CD14-positive monocyte (primary cell): ENCODE results near the gene RAET1E. TPM values are rescaled to one million over a fixed set of nuclear protein-coding genes. Genes with fewer than 3 reads are reported as not detected.

Experiments
- DNase-seq, 3 donors: peaks; one replicate each; pipeline ENCODE4 v3.0.0-alpha.2; 2011 to 2022
- H2AFZ ChIP-seq: 2 replicates; pipeline ENCODE4 v1.6.0; 2012; ENCODE audit warnings: mild to moderate bottlenecking, low read depth, low read length, inconsistent platforms; ENCODE audit not compliant: insufficient read depth, poor library complexity, severe bottlenecking
- H3K27ac ChIP-seq, 2 donors: 1 replicate in 1 of 2; 2 replicates in 1 of 2; pipeline ENCODE4 v1.5.1; 2012 to 2013; ENCODE audit warnings: low read length in 2 of 2, control low read depth in 1 of 2, inconsistent platforms in 1 of 2, low read depth in 1 of 2, mild to moderate bottlenecking in 1 of 2
- H3K27me3 ChIP-seq, 2 donors: one replicate each; pipeline versions ENCODE4 v1.6.0 to v1.6.1; 2011 to 2013; ENCODE audit warnings: low read length in 2 of 2; ENCODE audit not compliant: control insufficient read depth in 2 of 2, insufficient read depth in 2 of 2
- H3K36me3 ChIP-seq, 2 donors: replicated peaks in 1 of 2; 1 replicate in 1 of 2; 2 replicates in 1 of 2; pipeline versions ENCODE4 v1.5.1 to v1.6.1; 2012 to 2013; ENCODE audit warnings: low read length in 2 of 2, control low read depth in 1 of 2, inconsistent platforms in 1 of 2, mild to moderate bottlenecking in 1 of 2; ENCODE audit not compliant: insufficient read depth in 2 of 2, control insufficient read depth in 1 of 2
- H3K4me1 ChIP-seq, 2 donors: 1 replicate in 1 of 2; 2 replicates in 1 of 2; pipeline versions ENCODE4 v1.5.1 to v1.6.1; 2012 to 2013; ENCODE audit warnings: low read length in 2 of 2, control low read depth in 1 of 2, inconsistent platforms in 1 of 2, mild to moderate bottlenecking in 1 of 2, moderate library complexity in 1 of 2; ENCODE audit not compliant: insufficient read depth in 2 of 2, control insufficient read depth in 1 of 2
- H3K4me2 ChIP-seq: replicated peaks from 2 replicates; pipeline ENCODE3; 2012; ENCODE audit warnings: low read length, moderate library complexity, mild to moderate bottlenecking; ENCODE audit not compliant: poor library complexity, severe bottlenecking; ENCODE audit errors: extremely low read depth
- H3K4me3 ChIP-seq, 3 experiments: fragments of 200-600 bp in 1 of 3; sonication (generic) in 1 of 3; replicated peaks in 1 of 3; 1 replicate in 2 of 3; 2 replicates in 1 of 3; pipeline ENCODE4 v1.5.1; 2011 to 2013; ENCODE audit warnings: low read length in 3 of 3, mild to moderate bottlenecking in 3 of 3, control low read depth in 2 of 3, low read depth in 2 of 3, inconsistent platforms in 1 of 3, moderate library complexity in 1 of 3
- H3K79me2 ChIP-seq: 2 replicates; pipeline ENCODE4 v1.6.0; 2012; ENCODE audit warnings: mild to moderate bottlenecking, control low read depth, inconsistent platforms, low read length, moderate library complexity; ENCODE audit not compliant: insufficient read depth
- H3K9ac ChIP-seq: 2 replicates; pipeline ENCODE4 v1.6.0; 2017; ENCODE audit warnings: low read length, mild to moderate bottlenecking; ENCODE audit not compliant: insufficient read depth, poor library complexity, severe bottlenecking
- H3K9me3 ChIP-seq, 2 donors: replicated peaks in 1 of 2; 1 replicate in 1 of 2; 2 replicates in 1 of 2; pipeline versions ENCODE4 v1.5.1 to v1.6.1; 2012 to 2013; ENCODE audit warnings: low read length in 2 of 2, control low read depth in 1 of 2; ENCODE audit not compliant: control insufficient read depth in 1 of 2, insufficient read depth in 1 of 2
- H4K20me1 ChIP-seq: 2 replicates; pipeline ENCODE4 v1.6.0; 2012; ENCODE audit warnings: mild to moderate bottlenecking, low read length, control low read depth, moderate library complexity; ENCODE audit not compliant: insufficient read depth
- H3K27ac Mint-ChIP-seq, 7 donors: one replicate each; pipeline ENCODE4 v1.8.0; 2020; ENCODE audit warnings: mild to moderate bottlenecking in 7 of 7, mixed read lengths in 7 of 7, moderate library complexity in 6 of 7, inconsistent platforms in 2 of 7
- H3K27me3 Mint-ChIP-seq, 3 donors: one replicate each; pipeline ENCODE4 v1.8.0; 2021 to 2022; ENCODE audit warnings: low read depth in 3 of 3, mild to moderate bottlenecking in 3 of 3, mixed read lengths in 3 of 3, moderate library complexity in 3 of 3, inconsistent platforms in 1 of 3
- H3K36me3 Mint-ChIP-seq, 2 donors: one replicate each; pipeline ENCODE4 v1.8.0; 2020; ENCODE audit warnings: mixed read lengths in 2 of 2, inconsistent platforms in 1 of 2, mild to moderate bottlenecking in 1 of 2
- H3K4me1 Mint-ChIP-seq: one replicate; pipeline ENCODE4 v1.8.0; 2020; ENCODE audit warnings: mild to moderate bottlenecking, mixed read lengths
- H3K4me3 Mint-ChIP-seq, 2 donors: one replicate each; pipeline ENCODE4 v1.8.0; 2020; ENCODE audit warnings: mild to moderate bottlenecking in 2 of 2, mixed read lengths in 2 of 2, moderate library complexity in 1 of 2
- H3K9me3 Mint-ChIP-seq, 7 donors: one replicate each; pipeline ENCODE4 v1.8.0; 2020 to 2022; ENCODE audit warnings: mixed read lengths in 7 of 7, mild to moderate bottlenecking in 6 of 7, moderate library complexity in 6 of 7, inconsistent platforms in 2 of 7
- WGBS: methylation state at CpG from one replicate; pipeline ENCODE4 v1.1.5; 2013; ENCODE audit warnings: missing lambda C conversion rate; ENCODE audit not compliant: insufficient coverage; 5-methylcytosine and 5-hydroxymethylcytosine counted together
- intact Hi-C, 2 donors: fragments of 100-400 bp; cut with micrococcal nuclease; formaldehyde crosslinking; loops; one replicate each; pipeline versions ENCODE4 v1.15.0 to v1.15.1; 2023
- polyA plus RNA-seq, 3 donors: library from polyadenylated mRNA; depleted of rRNA in 1 of 3; unstranded in 2 of 3; stranded (reverse) in 1 of 3; fragments of 300-500 nt in 2 of 3; fragments of >200 nt in 1 of 3; fragmentation: Illumina TruSeq in 2 of 3; gene quantifications; 1 replicate in 2 of 3; 2 replicates in 1 of 3; pipeline ENCODE4 v1.2.3, GENCODE V29; 2012 to 2021
- TF ChIP-seq, protein P1 (sequence below): fragments of 200-600 bp; IDR thresholded peaks from one replicate; pipeline ENCODE4 v1.8.0; 2022; ENCODE audit warnings: antibody characterized with exemption, mild to moderate bottlenecking

The RAET1E gene
- polyA plus RNA-seq, 3 donors, result not detected

DNA sequence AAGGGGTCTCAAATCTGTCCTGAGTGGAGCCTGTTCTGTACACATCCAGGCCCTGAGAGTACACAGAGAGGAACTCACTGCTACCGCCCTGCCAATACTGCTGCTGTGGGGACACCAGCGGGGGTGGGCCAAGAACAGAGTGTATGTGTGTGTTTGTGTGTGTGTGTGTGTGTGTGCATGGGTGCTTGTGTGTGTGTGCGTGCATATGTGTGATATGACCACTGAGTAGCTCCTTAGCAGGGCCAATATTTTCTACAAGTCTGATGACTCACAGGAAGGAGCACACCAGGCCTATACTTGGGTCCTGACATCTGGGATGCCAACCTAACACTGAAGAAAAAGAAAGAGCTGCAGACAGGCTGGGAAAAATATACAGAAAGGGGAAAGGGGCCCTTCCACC lies 1.4 kb downstream of the RAET1E start:
- no peaks in the 10 kb centered on the region for H4K20me1 ChIP-seq
- no peak overlapping the region for H3K4me2 ChIP-seq
- no peak overlapping the region for H3K4me3 ChIP-seq
- Mint-ChIP-seq H3K36me3 (no peaks in the 10 kb centered on the region), H3K27me3 (peaks cover 0 to 7% (median 4%) of the 10 kb centered on the region in 3 donors), H3K9me3 (peaks cover 0 to 3% (median 0%) of the 10 kb centered on the region in 7 donors), H3K4me1 (peaks cover 15% of the 10 kb centered on the region), H3K27ac (no peak overlapping the region), H3K4me3 (no peak overlapping the region)
- DNase-seq, result no peak
- WGBS, result 75% methylated on average over 2 of the region's 3 CpGs
- H3K9ac ChIP-seq, result no peak overlapping the region
- H2AFZ ChIP-seq, result no peak overlapping the region
- H3K36me3 ChIP-seq, result no peaks in the 10 kb centered on the region
- no peak overlapping the region for H3K27ac ChIP-seq
- no peaks in the 10 kb centered on the region for H3K9me3 ChIP-seq
- H3K27me3 ChIP-seq, result no peaks in the 10 kb centered on the region
- H3K4me1 ChIP-seq, result peaks cover 0 to 18% of the 10 kb centered on the region in 2 donors
- TF ChIP-seq, protein P1, sequence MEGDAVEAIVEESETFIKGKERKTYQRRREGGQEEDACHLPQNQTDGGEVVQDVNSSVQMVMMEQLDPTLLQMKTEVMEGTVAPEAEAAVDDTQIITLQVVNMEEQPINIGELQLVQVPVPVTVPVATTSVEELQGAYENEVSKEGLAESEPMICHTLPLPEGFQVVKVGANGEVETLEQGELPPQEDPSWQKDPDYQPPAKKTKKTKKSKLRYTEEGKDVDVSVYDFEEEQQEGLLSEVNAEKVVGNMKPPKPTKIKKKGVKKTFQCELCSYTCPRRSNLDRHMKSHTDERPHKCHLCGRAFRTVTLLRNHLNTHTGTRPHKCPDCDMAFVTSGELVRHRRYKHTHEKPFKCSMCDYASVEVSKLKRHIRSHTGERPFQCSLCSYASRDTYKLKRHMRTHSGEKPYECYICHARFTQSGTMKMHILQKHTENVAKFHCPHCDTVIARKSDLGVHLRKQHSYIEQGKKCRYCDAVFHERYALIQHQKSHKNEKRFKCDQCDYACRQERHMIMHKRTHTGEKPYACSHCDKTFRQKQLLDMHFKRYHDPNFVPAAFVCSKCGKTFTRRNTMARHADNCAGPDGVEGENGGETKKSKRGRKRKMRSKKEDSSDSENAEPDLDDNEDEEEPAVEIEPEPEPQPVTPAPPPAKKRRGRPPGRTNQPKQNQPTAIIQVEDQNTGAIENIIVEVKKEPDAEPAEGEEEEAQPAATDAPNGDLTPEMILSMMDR, result no peak
- no peaks in the 10 kb centered on the region for H3K79me2 ChIP-seq
- intact Hi-C loops, result no loop called here

DNA sequence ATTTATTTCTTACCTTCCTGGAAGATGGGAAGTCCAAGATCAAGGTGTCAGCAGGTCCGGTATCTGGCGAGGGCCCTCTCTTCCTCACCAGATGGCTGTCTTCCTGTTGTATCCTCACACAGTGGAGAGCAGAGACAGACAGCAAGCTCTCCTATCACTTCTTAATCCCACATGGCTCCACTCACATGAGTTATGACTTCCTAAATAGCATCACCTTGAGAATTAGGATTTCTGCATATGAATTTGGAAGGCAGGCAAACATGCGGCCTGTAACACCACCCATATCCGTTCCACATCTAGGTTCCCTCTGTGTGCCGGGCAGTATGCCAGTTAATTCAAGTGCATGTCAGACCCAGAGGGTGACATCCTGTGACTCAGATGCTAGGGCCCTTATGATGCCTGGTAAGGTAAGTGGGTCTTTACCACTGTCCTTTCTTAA lies 2.1 kb downstream of the RAET1E start:
- 60% methylated on average over 1 of the region's 5 CpGs for WGBS
- peak in 2 of 3 donors; percentile 15 to 17 for DNase-seq
- H3K4me3 Mint-ChIP-seq, result no peak overlapping the region
- Histone ChIP-seq H3K4me3 (no peak overlapping the region), H3K36me3 (no peaks in the 10 kb centered on the region), H3K9ac (no peak overlapping the region), H3K4me1 (peaks cover 0 to 18% of the 10 kb centered on the region in 2 donors), H2AFZ (no peak overlapping the region), H3K79me2 (no peaks in the 10 kb centered on the region), H4K20me1 (no peaks in the 10 kb centered on the region), H3K4me2 (no peak overlapping the region), H3K27ac (no peak overlapping the region), H3K9me3 (no peaks in the 10 kb centered on the region), H3K27me3 (no peaks in the 10 kb centered on the region)
- peaks cover 15% of the 10 kb centered on the region for H3K4me1 Mint-ChIP-seq
- no peaks in the 10 kb centered on the region for H3K36me3 Mint-ChIP-seq
- intact Hi-C loops, result no loop called here
- H3K27ac Mint-ChIP-seq, result peak overlapping the region in 1 of 7 donors; percentile 26
- peaks cover 0 to 3% (median 0%) of the 10 kb centered on the region in 7 donors for H3K9me3 Mint-ChIP-seq
- H3K27me3 Mint-ChIP-seq, result peaks cover 0 to 5% (median 4%) of the 10 kb centered on the region in 3 donors
- TF ChIP-seq, protein P1, result no peak
